Common myeloid progenitor, CD34-positive (primary cell): ENCODE measurements around the gene MPZL1.

Source experiments
- CTCF ChIA-PET: fragments of 350-600 bp; sonication (Branson Sonifier 250); formaldehyde crosslinking; loops from one replicate; lab custom pipeline; 2021; ENCODE audit warnings: antibody characterized with exemption; lab: Charles Lee
- POLR2A ChIA-PET: fragments of 350-600 bp; sonication (Branson Sonifier 250); formaldehyde crosslinking; loops from one replicate; lab custom pipeline; 2021; ENCODE audit warnings: antibody characterized with exemption; lab: Charles Lee
- DNase-seq, 3 donors: peaks; one replicate each; pipeline versions ENCODE4 v3.0.0 to v3.0.0-alpha.2; 2013
- H3K27ac ChIP-seq, 2 experiments: 1 replicate in 1 of 2; 2 replicates in 1 of 2; pipeline ENCODE4 v1.7.0; 2013; ENCODE audit warnings: inconsistent platforms in 2 of 2, low read length in 2 of 2, mild to moderate bottlenecking in 2 of 2, low read depth in 1 of 2, moderate library complexity in 1 of 2; ENCODE audit not compliant: severe bottlenecking in 2 of 2, insufficient read depth in 1 of 2, poor library complexity in 1 of 2
- H3K27me3 ChIP-seq, 5 experiments: replicated peaks in 2 of 5; 1 replicate in 3 of 5; 2 replicates in 2 of 5; pipeline versions ENCODE4 v1.6.1 to v1.7.0; 2013; ENCODE audit warnings: low read length in 4 of 5, mild to moderate bottlenecking in 2 of 5, moderate library complexity in 2 of 5, inconsistent platforms in 1 of 5; ENCODE audit not compliant: insufficient read depth in 5 of 5, control insufficient read depth in 4 of 5
- H3K36me3 ChIP-seq, 4 experiments: 1 replicate in 2 of 4; 2 replicates in 2 of 4; pipeline versions ENCODE4 v1.6.1 to v1.7.0; 2013; ENCODE audit warnings: low read length in 3 of 4, control low read depth in 1 of 4, mild to moderate bottlenecking in 1 of 4; ENCODE audit not compliant: control insufficient read depth in 4 of 4, insufficient read depth in 4 of 4
- H3K4me1 ChIP-seq, 4 experiments: 1 replicate in 3 of 4; 2 replicates in 1 of 4; pipeline versions ENCODE4 v1.6.1 to v1.7.1; 2013; ENCODE audit warnings: low read length in 3 of 4, mild to moderate bottlenecking in 3 of 4, control low read depth in 1 of 4, inconsistent platforms in 1 of 4, moderate library complexity in 1 of 4; ENCODE audit not compliant: control insufficient read depth in 4 of 4, insufficient read depth in 4 of 4; ENCODE audit errors: control extremely low read depth in 1 of 4
- H3K4me3 ChIP-seq, 7 experiments: 1 replicate in 4 of 7; 2 replicates in 3 of 7; pipeline versions ENCODE4 v1.5.1 to v1.7.0; 2013; ENCODE audit warnings: mild to moderate bottlenecking in 7 of 7, low read length in 6 of 7, moderate library complexity in 6 of 7, inconsistent platforms in 2 of 7, low read depth in 2 of 7, control low read depth in 1 of 7; ENCODE audit not compliant: insufficient read depth in 4 of 7, control insufficient read depth in 1 of 7; ENCODE audit errors: extremely low read depth in 1 of 7
- H3K9me3 ChIP-seq, 5 experiments: 1 replicate in 4 of 5; 2 replicates in 1 of 5; pipeline versions ENCODE4 v1.6.1 to v1.7.1; 2013; ENCODE audit warnings: low read length in 4 of 5, mild to moderate bottlenecking in 2 of 5, inconsistent platforms in 1 of 5, low read depth in 1 of 5, moderate library complexity in 1 of 5; ENCODE audit not compliant: control insufficient read depth in 4 of 5, insufficient read depth in 2 of 5; ENCODE audit errors: control extremely low read depth in 1 of 5
- WGBS: methylation state at CpG from one replicate; pipeline ENCODE4 v1.1.5; 2013; ENCODE audit not compliant: insufficient coverage; 5-methylcytosine and 5-hydroxymethylcytosine counted together

The MPZL1 gene

GRCh38 chr1:167819849-167820683 is 98.3 kb downstream of the MPZL1 start:
- H3K9me3 ChIP-seq: peaks cover 2 to 10% (median 2%) of the 10 kb centered on the region in 5 experiments
- peak overlapping the region in 6 of 7 experiments; percentile 32 to 69 (median 52) for H3K4me3 ChIP-seq
- WGBS: 11% methylated on average over 31 of the region's 35 CpGs
- DNase-seq: peak; percentile 34 to 65 (median 47)
- no peaks in the 10 kb centered on the region for H3K36me3 ChIP-seq
- POLR2A ChIA-PET: no interaction called here
- H3K27ac ChIP-seq: peak overlapping the region in 1 of 2 experiments; percentile 64
- CTCF ChIA-PET: interaction anchor here (0.9 kb wide), 1 partner anchor 11 kb away, joined by 3 read pairs; no protein-coding TSS in a partner anchor
- peaks cover 0 to 9% (median 4%) of the 10 kb centered on the region in 4 experiments for H3K4me1 ChIP-seq
- no peaks in the 10 kb centered on the region for H3K27me3 ChIP-seq

GRCh38 chr1:167820684-167821355 is 99.0 kb downstream of the MPZL1 start:
- no peak for DNase-seq
- H3K27ac ChIP-seq: peak overlapping the region in 1 of 2 experiments; percentile 64
- WGBS: 96% methylated on average over 7 of the region's 12 CpGs
- ChIA-PET CTCF (no interaction called here), POLR2A (interaction anchor here (0.6 kb wide), 1 partner anchor 50 kb away, joined by 3 read pairs; no protein-coding TSS in a partner anchor)
- peaks cover 0 to 3% (median 0%) of the 10 kb centered on the region in 5 experiments for H3K9me3 ChIP-seq
- H3K27me3 ChIP-seq: no peaks in the 10 kb centered on the region
- no peak overlapping the region for H3K4me3 ChIP-seq
- H3K36me3 ChIP-seq: no peaks in the 10 kb centered on the region
- H3K4me1 ChIP-seq: peaks cover 0 to 9% (median 4%) of the 10 kb centered on the region in 4 experiments

DNA sequence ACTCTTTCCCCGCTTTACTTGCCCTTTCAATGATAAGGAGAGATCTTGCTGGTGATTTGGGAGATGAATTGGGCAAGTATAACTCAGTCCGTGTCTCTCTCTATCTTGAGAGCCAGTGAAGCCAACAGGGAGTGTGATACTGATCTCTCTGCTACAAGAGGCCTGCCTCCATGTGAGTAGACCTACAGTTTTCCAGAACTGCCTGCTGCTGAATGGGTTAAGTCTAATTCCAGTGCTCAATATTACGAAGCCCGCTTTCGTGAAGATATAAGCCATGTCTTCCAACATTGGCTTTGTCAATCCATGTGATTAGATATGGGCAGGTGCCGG is 99.5 kb downstream of the MPZL1 start:
- no peak for DNase-seq
- 92% methylated on average over 5 of the region's 6 CpGs for WGBS
- CTCF ChIA-PET: no interaction called here
- POLR2A ChIA-PET: no interaction called here
- H3K4me1 ChIP-seq: peaks cover 0 to 9% (median 4%) of the 10 kb centered on the region in 4 experiments
- H3K4me3 ChIP-seq: no peak overlapping the region
- no peaks in the 10 kb centered on the region for H3K9me3 ChIP-seq
- no peak overlapping the region for H3K27ac ChIP-seq
- no peaks in the 10 kb centered on the region for H3K36me3 ChIP-seq
- H3K27me3 ChIP-seq: no peaks in the 10 kb centered on the region

DNA sequence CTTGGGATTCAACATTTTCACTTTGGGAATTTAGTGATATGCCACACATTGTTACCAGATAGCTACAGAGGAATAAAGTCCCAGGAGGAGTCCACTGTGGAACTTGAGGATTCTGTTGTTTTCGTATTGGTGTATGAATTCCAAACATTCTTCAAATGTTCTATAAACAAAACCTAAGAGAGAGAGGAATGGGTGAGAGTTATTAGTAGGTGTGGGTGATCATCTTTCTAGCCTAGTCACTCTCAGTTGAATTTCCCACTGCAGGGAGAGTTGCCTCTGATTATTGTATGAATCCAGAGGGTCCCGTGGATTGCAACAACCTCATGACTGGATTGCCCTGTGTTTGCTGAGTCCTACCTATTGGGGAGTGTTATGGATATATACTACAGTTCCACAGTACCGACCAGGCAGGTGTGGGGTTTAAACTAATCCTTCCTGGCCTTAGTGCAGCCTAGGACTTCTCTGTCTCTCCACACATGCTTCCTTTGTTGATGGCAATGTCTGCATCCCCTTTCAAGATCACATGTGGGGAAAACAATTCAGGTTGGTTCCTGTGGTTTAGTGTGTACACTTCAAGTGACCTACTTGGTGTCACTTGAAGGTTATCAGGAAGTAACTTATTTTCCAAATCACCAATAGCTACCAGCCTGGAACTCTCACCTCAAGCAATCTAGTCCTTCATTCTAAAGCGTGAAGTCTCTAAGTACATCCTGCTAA is 100.3 kb downstream of the MPZL1 start:
- H3K27ac ChIP-seq: no peak overlapping the region
- POLR2A ChIA-PET: no interaction called here
- no peak for DNase-seq
- H3K27me3 ChIP-seq: no peaks in the 10 kb centered on the region
- no peaks in the 10 kb centered on the region for H3K9me3 ChIP-seq
- CTCF ChIA-PET: interaction anchor here (1.1 kb wide), 1 partner anchor 106 kb away, joined by 3 read pairs; no protein-coding TSS in a partner anchor
- H3K4me3 ChIP-seq: no peak overlapping the region
- H3K36me3 ChIP-seq: no peaks in the 10 kb centered on the region
- WGBS: 93% methylated on average over 2 of the region's 4 CpGs
- peaks cover 0 to 9% (median 4%) of the 10 kb centered on the region in 4 experiments for H3K4me1 ChIP-seq

- Histone ChIP-seq H3K4me1 (peaks cover 0 to 9% (median 4%) of the 10 kb centered on the region in 4 experiments), H3K36me3 (no peaks in the 10 kb centered on the region), H3K9me3 (no peaks in the 10 kb centered on the region), H3K27ac (no peak overlapping the region), H3K4me3 (no peak overlapping the region), H3K27me3 (no peaks in the 10 kb centered on the region)
- ChIA-PET CTCF (no interaction called here), POLR2A (no interaction called here)
- WGBS: 90% methylated on average over 9 of the region's 9 CpGs
- DNase-seq: no peak
Observed at GRCh38 chr1:167824163-167824794, 102.5 kb downstream of the MPZL1 start.

DNA sequence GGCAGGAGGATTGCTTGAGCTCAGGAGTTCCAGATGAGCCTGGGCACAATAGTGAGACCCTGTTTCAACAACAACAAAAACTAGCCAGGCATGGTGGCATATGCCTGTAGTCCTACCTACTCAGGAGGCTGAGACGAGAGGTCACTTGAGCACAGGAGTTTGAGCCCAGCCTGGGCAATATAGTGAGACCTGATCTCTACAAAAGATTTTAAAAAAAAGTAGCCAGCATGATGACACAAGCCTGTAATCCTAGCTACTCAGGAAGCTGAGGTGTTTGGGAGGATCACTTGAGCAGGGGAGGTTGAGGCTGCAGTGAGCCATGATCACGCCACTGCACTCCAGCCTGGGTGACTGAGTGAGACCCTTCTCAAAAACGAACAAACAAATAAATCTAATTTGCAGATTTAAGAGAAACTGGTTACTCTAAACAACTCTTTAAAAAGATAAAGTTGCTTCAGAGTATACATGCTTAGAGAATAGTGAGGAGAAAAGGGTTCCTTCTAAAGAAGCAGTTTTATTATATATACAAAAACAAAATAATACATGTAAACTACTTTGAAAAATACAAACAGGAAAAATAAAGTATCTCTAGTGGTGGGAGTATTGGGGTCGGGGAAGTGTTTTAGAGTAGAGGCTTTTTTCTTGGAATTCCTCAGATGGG is 103.8 kb downstream of the MPZL1 start:
- ChIA-PET CTCF (no interaction called here), POLR2A (interaction anchor here (0.6 kb wide), 1 partner anchor 952 kb away, joined by 3 read pairs; no protein-coding TSS in a partner anchor)
- 100% methylated on average over 1 of the region's 4 CpGs for WGBS
- H3K4me1 ChIP-seq: peaks cover 0 to 10% (median 4%) of the 10 kb centered on the region in 4 experiments
- H3K27me3 ChIP-seq: no peaks in the 10 kb centered on the region
- no peaks in the 10 kb centered on the region for H3K9me3 ChIP-seq
- no peaks in the 10 kb centered on the region for H3K36me3 ChIP-seq
- H3K27ac ChIP-seq: no peak overlapping the region
- no peak overlapping the region for H3K4me3 ChIP-seq
- no peak for DNase-seq
